H1 (cell line): ENCODE results near the gene PTPRF. TPM values are rescaled to one million over a fixed set of nuclear protein-coding genes. Genes with fewer than 3 reads are reported as not detected.

Source experiments
- EGR1 ChIP-seq: IDR thresholded peaks from 2 replicates; pipeline ENCODE4 v1.6.1; 2011; ENCODE audit warnings: low read depth, low read length, borderline replicate concordance
- POLR2A ChIP-seq, 2 experiments: IDR thresholded peaks; 1 replicate in 1 of 2; 2 replicates in 1 of 2; pipeline ENCODE4 v1.6.1; 2011; ENCODE audit warnings: low read depth in 2 of 2, low read length in 2 of 2, mild to moderate bottlenecking in 2 of 2; ENCODE audit errors: control extremely low read depth in 1 of 2
- ZNF274 ChIP-seq: IDR thresholded peaks from 2 replicates; pipeline ENCODE4 v1.7.0; 2012; ENCODE audit warnings: low read length, borderline replicate concordance; ENCODE audit errors: extremely low read depth
- polyA plus RNA-seq, 7 experiments: library from polyadenylated mRNA; depleted of rRNA in 3 of 7; stranded (reverse) in 5 of 7; unstranded in 2 of 7; fragments of >200 nt in 5 of 7; fragments of 200-250 nt in 2 of 7; gene quantifications; 1 replicate in 5 of 7; 2 replicates in 1 of 7; 4 replicates in 1 of 7; pipeline versions ENCODE4 v1.2.1 to v1.2.3, GENCODE V29; 2011 to 2013; ENCODE audit warnings: missing spikeins in 2 of 7, mixed read lengths in 2 of 7
- total RNA-seq: library from RNA; stranded (reverse); fragmentation: NEBNext Ultra II Directional; extraction: Animal tissue kit (Norgen Biotek cat#: 25700); gene quantifications from 2 replicates; pipeline ENCODE4 v1.2.1, GENCODE V29; 2021
- TF ChIP-seq, protein P1 (sequence below): IDR thresholded peaks from 2 replicates; pipeline ENCODE4 v1.6.1; 2011; ENCODE audit warnings: low read depth, mild to moderate bottlenecking, low read length; ENCODE audit not compliant: insufficient read depth

Gene PTPRF
- total and polyA plus RNA-seq, 2 of the 8 experiments (the other 6 are each of a cell fraction or from before 2014, with no cell fraction given), result 136 to 231 TPM

DNA sequence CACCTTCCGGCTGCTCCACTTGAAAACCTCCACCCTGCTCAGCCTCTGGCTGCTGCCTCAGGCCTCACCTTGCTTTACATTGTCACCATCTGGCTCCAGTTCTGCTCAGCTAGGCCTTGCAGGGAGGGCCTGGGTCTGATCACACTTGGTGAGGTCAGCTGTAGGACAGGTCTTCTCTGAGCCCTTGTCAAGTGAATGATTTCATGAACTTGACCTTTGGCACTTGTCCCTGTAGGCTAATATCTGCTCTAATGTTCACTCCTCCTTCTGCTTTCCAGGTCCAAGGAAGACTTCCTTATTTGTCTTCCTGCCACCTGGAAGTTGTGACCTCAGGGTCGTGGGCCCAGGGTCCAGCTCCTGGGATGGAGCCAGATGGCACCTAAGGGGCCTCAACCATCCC lies 41.4 kb downstream of the PTPRF start (continued):
- TF ChIP-seq, protein P1, sequence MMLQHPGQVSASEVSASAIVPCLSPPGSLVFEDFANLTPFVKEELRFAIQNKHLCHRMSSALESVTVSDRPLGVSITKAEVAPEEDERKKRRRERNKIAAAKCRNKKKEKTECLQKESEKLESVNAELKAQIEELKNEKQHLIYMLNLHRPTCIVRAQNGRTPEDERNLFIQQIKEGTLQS, result no peak
- TF ChIP-seq EGR1 (no peak), POLR2A (IDR thresholded peaks at IDR 0.05; ENCODE audit: control extremely low read depth in 1 of 2, low read depth in 2 of 2, low read length in 2 of 2) (no peak), ZNF274 (no peak)
